Sigmoid colon (tissue), 7 donors: ENCODE data around the gene CHD8. TPM values are rescaled to one million over a fixed set of nuclear protein-coding genes. Genes with fewer than 3 reads are reported as not detected.
"Not testable (repeated sequence)": the region's sequence is repeated elsewhere in the genome, so short reads cannot be mapped to it uniquely, and the experiment has no call there.

ENCODE experiments used
- DNase-seq: peaks from one replicate; pipeline ENCODE4 v3.0.0-alpha.2; 2019
- H3K27ac ChIP-seq, 4 donors: fragments of 200-600 bp; sonication (generic); one replicate each; pipeline ENCODE4 v1.5.1; 2016 to 2019; ENCODE audit warnings: mild to moderate bottlenecking in 1 of 4
- H3K27me3 ChIP-seq, 3 donors: fragments of 200-600 bp; sonication (generic); one replicate each; pipeline ENCODE4 v1.5.1; 2019; ENCODE audit warnings: mild to moderate bottlenecking in 1 of 3
- H3K36me3 ChIP-seq, 4 donors: fragments of 200-600 bp; sonication (generic); one replicate each; pipeline ENCODE4 v1.5.1; 2016 to 2019
- H3K4me1 ChIP-seq, 4 donors: fragments of 200-600 bp; sonication (generic); one replicate each; pipeline ENCODE4 v1.5.1; 2017 to 2019
- H3K4me3 ChIP-seq, 4 donors: fragments of 200-600 bp; sonication (generic); one replicate each; pipeline ENCODE4 v1.5.1; 2017 to 2019; ENCODE audit warnings: mild to moderate bottlenecking in 2 of 4, moderate library complexity in 1 of 4
- H3K9me3 ChIP-seq, 4 donors: fragments of 200-600 bp in 3 of 4; sonication (generic) in 3 of 4; one replicate each; pipeline versions ENCODE4 v1.5.1 to v1.6.1; 2013 to 2019
- EP300 ChIP-seq, 4 donors: sonication (generic); formaldehyde crosslinking; IDR thresholded peaks; one replicate each; pipeline ENCODE4 v1.6.1; 2017; ENCODE audit warnings: antibody characterized with exemption in 4 of 4
- POLR2A ChIP-seq, 2 donors: fragments of 450-650 bp; IDR thresholded peaks; one replicate each; pipeline ENCODE4 v1.6.1; 2016; ENCODE audit warnings: antibody characterized with exemption in 2 of 2, mild to moderate bottlenecking in 2 of 2, moderate library complexity in 2 of 2
- POLR2AphosphoS5 ChIP-seq, 4 donors: sonication (generic); formaldehyde crosslinking; IDR thresholded peaks; one replicate each; pipeline ENCODE4 v1.6.1; 2017; ENCODE audit warnings: antibody characterized with exemption in 4 of 4
- WGBS, 2 donors: extraction: QIAGEN DNeasy Blood & Tissue Kit; methylation state at CpG; one replicate each; pipeline ENCODE4 v1.1.7; 2013; 5-methylcytosine and 5-hydroxymethylcytosine counted together
- intact Hi-C: fragments of 100-400 bp; cut with DNase I; formaldehyde crosslinking; loops from one replicate; pipeline ENCODE4 v1.15.1; 2023
- polyA plus RNA-seq, 3 donors: library from polyadenylated mRNA; stranded (reverse); fragments of 200-250 nt; gene quantifications; one replicate each; pipeline ENCODE4 v1.2.3, GENCODE V29; 2013
- total RNA-seq, 4 donors: library from RNA; depleted of rRNA; stranded (reverse); fragments of >200 nt; gene quantifications; one replicate each; pipeline ENCODE4 v1.1.0, GENCODE V29; 2016
- TF ChIP-seq, protein P1 (sequence below), 4 experiments: fragments of 450-650 bp in 3 of 4; fragments of 200-600 bp in 1 of 4; IDR thresholded peaks; one replicate each; pipeline ENCODE4 v1.5.1; 2016 to 2019; ENCODE audit warnings: antibody characterized with exemption in 4 of 4, mild to moderate bottlenecking in 3 of 4, moderate library complexity in 2 of 4
- donor health status: healthy with polysubstance abuse.
- donor health status: Bipolar disorder and iron deficiency.
- donor health status: healthy.

The CHD8 gene
- total and polyA plus RNA-seq, 7 donors: 9.0 to 53.5 (median 36.0) TPM

GRCh38 chr14:21382095-21382494, 73.8 kb downstream of the CHD8 start:
- H3K9me3 ChIP-seq: no peaks in the 10 kb centered on the region
- H3K27ac ChIP-seq: no peak overlapping the region
- peaks cover 0 to 26% (median 16%) of the 10 kb centered on the region in 4 donors for H3K4me1 ChIP-seq
- no peak for TF ChIP-seq EP300 (IDR thresholded peaks at IDR 0.05)
- TF ChIP-seq, protein P1, sequence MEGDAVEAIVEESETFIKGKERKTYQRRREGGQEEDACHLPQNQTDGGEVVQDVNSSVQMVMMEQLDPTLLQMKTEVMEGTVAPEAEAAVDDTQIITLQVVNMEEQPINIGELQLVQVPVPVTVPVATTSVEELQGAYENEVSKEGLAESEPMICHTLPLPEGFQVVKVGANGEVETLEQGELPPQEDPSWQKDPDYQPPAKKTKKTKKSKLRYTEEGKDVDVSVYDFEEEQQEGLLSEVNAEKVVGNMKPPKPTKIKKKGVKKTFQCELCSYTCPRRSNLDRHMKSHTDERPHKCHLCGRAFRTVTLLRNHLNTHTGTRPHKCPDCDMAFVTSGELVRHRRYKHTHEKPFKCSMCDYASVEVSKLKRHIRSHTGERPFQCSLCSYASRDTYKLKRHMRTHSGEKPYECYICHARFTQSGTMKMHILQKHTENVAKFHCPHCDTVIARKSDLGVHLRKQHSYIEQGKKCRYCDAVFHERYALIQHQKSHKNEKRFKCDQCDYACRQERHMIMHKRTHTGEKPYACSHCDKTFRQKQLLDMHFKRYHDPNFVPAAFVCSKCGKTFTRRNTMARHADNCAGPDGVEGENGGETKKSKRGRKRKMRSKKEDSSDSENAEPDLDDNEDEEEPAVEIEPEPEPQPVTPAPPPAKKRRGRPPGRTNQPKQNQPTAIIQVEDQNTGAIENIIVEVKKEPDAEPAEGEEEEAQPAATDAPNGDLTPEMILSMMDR (IDR thresholded peaks at IDR 0.05): no peak
- DNase-seq: no peak
- H3K4me3 ChIP-seq: no peak overlapping the region
- H3K27me3 ChIP-seq: no peaks in the 10 kb centered on the region
- intact Hi-C loops: loop anchor here (2.0 to 10.0 kb wide), 3 partner anchors 55 to 173 kb away; no protein-coding TSS in a partner anchor
- H3K36me3 ChIP-seq: peaks cover 0 to 20% (median 5%) of the 10 kb centered on the region in 4 donors

GRCh38 chr14:21379338-21379737, 76.6 kb downstream of the CHD8 start:
- H3K4me3 ChIP-seq: no peak overlapping the region
- intact Hi-C loops: no loop called here
- TF ChIP-seq POLR2AphosphoS5 (IDR thresholded peaks at IDR 0.05) (no peak), POLR2A (IDR thresholded peaks at IDR 0.05) (no peak), EP300 (IDR thresholded peaks at IDR 0.05) (no peak)
- TF ChIP-seq, protein P1 (IDR thresholded peaks at IDR 0.05): no peak
- peaks cover 0 to 20% (median 14%) of the 10 kb centered on the region in 4 donors for H3K4me1 ChIP-seq
- WGBS, 2 donors: 82 to 90% methylated on average over 6 of the region's 6 CpGs
- H3K27ac ChIP-seq: no peak overlapping the region
- DNase-seq: no peak
- no peaks in the 10 kb centered on the region for H3K27me3 ChIP-seq
- no peaks in the 10 kb centered on the region for H3K9me3 ChIP-seq
- H3K36me3 ChIP-seq: peaks cover 0 to 8% (median 0%) of the 10 kb centered on the region in 4 donors

DNA sequence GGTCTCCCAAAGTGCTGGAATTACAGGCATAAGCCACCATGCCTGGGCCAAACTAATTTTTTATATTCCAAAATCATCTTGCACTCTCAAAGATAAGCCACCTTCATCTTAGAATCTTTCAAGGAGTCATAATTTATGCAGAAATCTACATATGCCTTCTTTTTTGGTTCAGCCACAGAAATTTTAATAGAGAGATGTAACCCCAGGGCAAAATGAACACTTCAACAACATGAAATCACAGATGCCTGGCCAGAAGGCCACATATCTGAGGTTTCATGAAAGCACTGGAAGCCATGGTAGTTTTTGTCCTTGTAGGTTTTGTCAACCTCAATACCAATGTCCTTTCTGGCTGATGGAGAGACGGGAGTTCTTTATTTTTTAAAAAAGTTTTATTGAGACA, 81.9 kb downstream of the CHD8 start:
- 94 to 97% methylated on average over 1 of the region's 1 CpG for WGBS, 2 donors
- no peak for TF ChIP-seq EP300 (IDR thresholded peaks at IDR 0.05)
- no peak for TF ChIP-seq POLR2A (IDR thresholded peaks at IDR 0.05)
- TF ChIP-seq POLR2AphosphoS5 (IDR thresholded peaks at IDR 0.05): no peak
- TF ChIP-seq, protein P1 (IDR thresholded peaks at IDR 0.05): no peak
- no peak for DNase-seq
- no peak overlapping the region for H3K27ac ChIP-seq
- H3K9me3 ChIP-seq: no peaks in the 10 kb centered on the region
- H3K36me3 ChIP-seq: peaks cover 6 to 48% (median 15%) of the 10 kb centered on the region in 4 donors
- intact Hi-C loops: no loop called here
- H3K27me3 ChIP-seq: no peaks in the 10 kb centered on the region
- H3K4me1 ChIP-seq: no peaks in the 10 kb centered on the region
- H3K4me3 ChIP-seq: no peak overlapping the region

GRCh38 chr14:21372814-21373213, 83.1 kb downstream of the CHD8 start:
- intact Hi-C loops, H3K27ac ChIP-seq, H3K4me1 ChIP-seq, H3K27me3 ChIP-seq, H3K9me3 ChIP-seq, DNase-seq, H3K4me3 ChIP-seq: not testable (repeated sequence)
- H3K36me3 ChIP-seq: peaks cover 9 to 60% (median 25%) of the 10 kb centered on the region in 4 donors
- 93 to 98% methylated on average over 1 of the region's 1 CpG for WGBS, 2 donors

GRCh38 chr14:21369949-21370679, 85.8 kb downstream of the CHD8 start:
- DNase-seq: no peak
- WGBS, 2 donors: 76 to 80% methylated on average over 4 of the region's 4 CpGs
- intact Hi-C loops: no loop called here
- Histone ChIP-seq H3K27ac (no peak overlapping the region), H3K4me3 (no peak overlapping the region), H3K36me3 (peaks cover 28 to 79% (median 50%) of the 10 kb centered on the region in 4 donors), H3K4me1 (no peaks in the 10 kb centered on the region), H3K9me3 (no peaks in the 10 kb centered on the region), H3K27me3 (no peaks in the 10 kb centered on the region)
- TF ChIP-seq, protein P1 (IDR thresholded peaks at IDR 0.05): no peak
- no peak for TF ChIP-seq POLR2A (IDR thresholded peaks at IDR 0.05)
- no peak for TF ChIP-seq EP300 (IDR thresholded peaks at IDR 0.05)
